ENCODE data around the gene LARGE1. TPM values are rescaled to one million over a fixed set of nuclear protein-coding genes. Genes with fewer than 3 reads are reported as not detected.

LARGE1 gene
- polyA plus RNA-seq, 3 donors: 0.05 to 0.13 TPM; not detected in 1

DNA sequence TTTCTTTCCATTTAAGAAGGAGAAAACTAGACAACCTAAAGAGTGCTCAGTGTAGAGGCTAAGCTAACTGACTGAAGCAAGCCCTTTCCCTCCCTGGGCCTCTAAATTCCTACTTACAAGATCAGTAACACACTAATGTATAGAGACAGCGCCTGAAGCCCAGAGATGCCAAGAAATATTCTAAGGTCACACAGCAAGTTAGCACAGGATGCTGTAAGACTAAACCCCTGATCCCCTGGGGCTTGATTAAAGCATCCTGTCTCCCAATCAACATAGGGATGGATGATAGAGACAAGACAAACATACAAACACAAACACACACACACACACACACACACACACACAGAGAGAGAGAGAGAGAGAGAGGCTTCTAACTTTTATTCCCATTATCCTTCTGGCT lies 5.6 kb downstream of the LARGE1 start:
- peaks cover 2% of the 10 kb centered on the region for H3K4me1 Mint-ChIP-seq
- Histone ChIP-seq H3K27ac (ENCODE audit: low read depth in 1 of 2, low read length in 2 of 2) (no peak overlapping the region), H3K36me3 (replicated peaks in 1 of 2; ENCODE audit: control insufficient read depth in 1 of 2, insufficient read depth in 2 of 2, low read length in 2 of 2) (no peaks in the 10 kb centered on the region), H3K9me3 (replicated peaks in 1 of 2; ENCODE audit: control insufficient read depth in 1 of 2, insufficient read depth in 1 of 2, low read length in 2 of 2) (peaks cover 2 to 12% of the 10 kb centered on the region in 2 donors), H2AFZ (ENCODE audit: insufficient read depth, low read depth, low read length, poor library complexity, severe bottlenecking) (no peak overlapping the region), H3K4me2 (replicated peaks; ENCODE audit: extremely low read depth, low read length, poor library complexity, severe bottlenecking) (no peak overlapping the region), H3K4me3 (replicated peaks in 1 of 3; ENCODE audit: low read depth in 2 of 3, low read length in 3 of 3) (no peak overlapping the region), H3K4me1 (ENCODE audit: control insufficient read depth in 1 of 2, insufficient read depth in 2 of 2, low read length in 2 of 2) (peaks cover 3 to 4% of the 10 kb centered on the region in 2 donors), H3K27me3 (ENCODE audit: control insufficient read depth in 2 of 2, insufficient read depth in 2 of 2, low read length in 2 of 2) (peaks cover 26 to 28% of the 10 kb centered on the region in 2 donors), H4K20me1 (ENCODE audit: insufficient read depth, low read length) (no peaks in the 10 kb centered on the region), H3K9ac (ENCODE audit: insufficient read depth, low read length, poor library complexity, severe bottlenecking) (no peak overlapping the region), H3K79me2 (ENCODE audit: insufficient read depth, low read length) (no peaks in the 10 kb centered on the region)
- peaks cover 0 to 10% (median 8%) of the 10 kb centered on the region in 7 donors for H3K9me3 Mint-ChIP-seq
- WGBS (ENCODE audit: insufficient coverage): 88% methylated on average over 1 of the region's 1 CpG
- intact Hi-C loops (cut with micrococcal nuclease): no loop called here
- no peak overlapping the region for H3K27ac Mint-ChIP-seq
- H3K27me3 Mint-ChIP-seq (ENCODE audit: low read depth in 3 of 3): peaks cover 29 to 48% (median 29%) of the 10 kb centered on the region in 3 donors
- DNase-seq: no peak
- no peaks in the 10 kb centered on the region for H3K36me3 Mint-ChIP-seq
- no peak overlapping the region for H3K4me3 Mint-ChIP-seq
- TF ChIP-seq, protein P1, sequence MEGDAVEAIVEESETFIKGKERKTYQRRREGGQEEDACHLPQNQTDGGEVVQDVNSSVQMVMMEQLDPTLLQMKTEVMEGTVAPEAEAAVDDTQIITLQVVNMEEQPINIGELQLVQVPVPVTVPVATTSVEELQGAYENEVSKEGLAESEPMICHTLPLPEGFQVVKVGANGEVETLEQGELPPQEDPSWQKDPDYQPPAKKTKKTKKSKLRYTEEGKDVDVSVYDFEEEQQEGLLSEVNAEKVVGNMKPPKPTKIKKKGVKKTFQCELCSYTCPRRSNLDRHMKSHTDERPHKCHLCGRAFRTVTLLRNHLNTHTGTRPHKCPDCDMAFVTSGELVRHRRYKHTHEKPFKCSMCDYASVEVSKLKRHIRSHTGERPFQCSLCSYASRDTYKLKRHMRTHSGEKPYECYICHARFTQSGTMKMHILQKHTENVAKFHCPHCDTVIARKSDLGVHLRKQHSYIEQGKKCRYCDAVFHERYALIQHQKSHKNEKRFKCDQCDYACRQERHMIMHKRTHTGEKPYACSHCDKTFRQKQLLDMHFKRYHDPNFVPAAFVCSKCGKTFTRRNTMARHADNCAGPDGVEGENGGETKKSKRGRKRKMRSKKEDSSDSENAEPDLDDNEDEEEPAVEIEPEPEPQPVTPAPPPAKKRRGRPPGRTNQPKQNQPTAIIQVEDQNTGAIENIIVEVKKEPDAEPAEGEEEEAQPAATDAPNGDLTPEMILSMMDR (IDR thresholded peaks at IDR 0.05): no peak

DNA sequence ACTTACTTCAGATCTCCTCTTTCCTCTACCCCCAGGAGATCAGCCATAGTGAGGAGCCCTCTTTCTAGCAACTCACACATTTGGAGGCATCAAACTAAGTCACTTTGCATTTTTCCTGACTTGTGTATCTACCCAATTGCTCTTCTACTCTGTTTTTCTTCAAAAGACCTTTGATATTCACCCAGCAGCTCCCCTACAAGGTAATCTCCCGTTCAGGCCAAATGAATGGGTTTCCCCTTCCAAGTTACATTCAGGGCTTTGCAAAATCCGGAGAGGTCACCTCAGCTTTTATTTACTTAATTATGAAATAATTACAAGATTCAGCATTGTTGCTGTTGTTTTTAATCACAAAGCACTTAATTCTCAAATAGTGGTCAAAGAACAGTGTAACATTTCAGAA lies 6.1 kb downstream of the LARGE1 start:
- no peaks in the 10 kb centered on the region for H3K36me3 Mint-ChIP-seq
- Histone ChIP-seq H3K9ac (ENCODE audit: insufficient read depth, low read length, poor library complexity, severe bottlenecking) (no peak overlapping the region), H4K20me1 (ENCODE audit: insufficient read depth, low read length) (no peaks in the 10 kb centered on the region), H3K4me3 (replicated peaks in 1 of 3; ENCODE audit: low read depth in 2 of 3, low read length in 3 of 3) (no peak overlapping the region), H3K79me2 (ENCODE audit: insufficient read depth, low read length) (no peaks in the 10 kb centered on the region), H3K4me1 (ENCODE audit: control insufficient read depth in 1 of 2, insufficient read depth in 2 of 2, low read length in 2 of 2) (no peaks in the 10 kb centered on the region), H3K9me3 (replicated peaks in 1 of 2; ENCODE audit: control insufficient read depth in 1 of 2, insufficient read depth in 1 of 2, low read length in 2 of 2) (peaks cover 0 to 6% of the 10 kb centered on the region in 2 donors), H3K4me2 (replicated peaks; ENCODE audit: extremely low read depth, low read length, poor library complexity, severe bottlenecking) (no peak overlapping the region), H3K27ac (ENCODE audit: low read depth in 1 of 2, low read length in 2 of 2) (no peak overlapping the region), H2AFZ (ENCODE audit: insufficient read depth, low read depth, low read length, poor library complexity, severe bottlenecking) (no peak overlapping the region), H3K27me3 (ENCODE audit: control insufficient read depth in 2 of 2, insufficient read depth in 2 of 2, low read length in 2 of 2) (peaks cover 21 to 23% of the 10 kb centered on the region in 2 donors), H3K36me3 (replicated peaks in 1 of 2; ENCODE audit: control insufficient read depth in 1 of 2, insufficient read depth in 2 of 2, low read length in 2 of 2) (no peaks in the 10 kb centered on the region)
- no peak overlapping the region for H3K27ac Mint-ChIP-seq
- H3K9me3 Mint-ChIP-seq: peaks cover 0 to 8% (median 5%) of the 10 kb centered on the region in 7 donors
- DNase-seq: no peak
- no CpG with 5 or more reads among the region's 2 CpGs for WGBS (ENCODE audit: insufficient coverage)
- intact Hi-C loops (cut with micrococcal nuclease): no loop called here
- TF ChIP-seq, protein P1 (IDR thresholded peaks at IDR 0.05): no peak
- H3K4me3 Mint-ChIP-seq: no peak overlapping the region
- H3K27me3 Mint-ChIP-seq (ENCODE audit: low read depth in 3 of 3): peaks cover 23 to 44% (median 23%) of the 10 kb centered on the region in 3 donors
- H3K4me1 Mint-ChIP-seq: no peaks in the 10 kb centered on the region
